Neuronal stem cell (in vitro differentiated cells): Measurements from ENCODE around the gene GYPB.
"Not testable (repeated sequence)": the region's sequence is repeated elsewhere in the genome, so short reads cannot be mapped to it uniquely, and the experiment has no call there.

Source experiments
- DNase-seq: peaks from one replicate; pipeline ENCODE4 v3.0.0-alpha.2; 2013; ENCODE audit warnings: low spot score
- H2AFZ ChIP-seq: one replicate; pipeline ENCODE4 v1.6.1; 2013; ENCODE audit warnings: mild to moderate bottlenecking, low read length, inconsistent platforms
- H2AK5ac ChIP-seq: 2 replicates; pipeline ENCODE4 v1.6.1; 2013; ENCODE audit warnings: low read depth, mild to moderate bottlenecking, inconsistent platforms, low read length, moderate library complexity, mixed read lengths
- H2BK120ac ChIP-seq: 2 replicates; pipeline ENCODE4 v1.6.1; 2013; ENCODE audit warnings: low read depth, mild to moderate bottlenecking, inconsistent platforms, low read length, moderate library complexity, mixed read lengths
- H2BK12ac ChIP-seq: one replicate; pipeline ENCODE4 v1.6.1; 2013; ENCODE audit warnings: low read length, inconsistent platforms
- H2BK15ac ChIP-seq: 2 replicates; pipeline ENCODE4 v1.6.1; 2013; ENCODE audit warnings: mild to moderate bottlenecking, low read length, inconsistent platforms, mixed read lengths
- H2BK5ac ChIP-seq: one replicate; pipeline ENCODE4 v1.6.1; 2013; ENCODE audit warnings: inconsistent platforms, mild to moderate bottlenecking, low read length, moderate library complexity
- H3K14ac ChIP-seq: one replicate; pipeline ENCODE4 v1.6.1; 2013; ENCODE audit warnings: low read length, inconsistent platforms
- H3K18ac ChIP-seq: 2 replicates; pipeline ENCODE4 v1.6.1; 2013; ENCODE audit warnings: low read length, inconsistent platforms
- H3K23ac ChIP-seq: 2 replicates; pipeline ENCODE4 v1.6.1; 2013; ENCODE audit warnings: low read depth, mild to moderate bottlenecking, mixed read lengths, low read length, inconsistent platforms; ENCODE audit not compliant: poor library complexity
- H3K27ac ChIP-seq: replicated peaks from 3 replicates; pipeline ENCODE4 v1.5.1; 2013; ENCODE audit warnings: low read length, inconsistent platforms
- H3K27me3 ChIP-seq, 3 experiments: 2 replicates each; pipeline ENCODE4 v1.6.1; 2013; ENCODE audit warnings: low read length in 3 of 3, mild to moderate bottlenecking in 2 of 3, inconsistent platforms in 1 of 3, low read depth in 1 of 3, mixed read lengths in 1 of 3, moderate library complexity in 1 of 3; ENCODE audit not compliant: control insufficient read depth in 3 of 3, insufficient read depth in 3 of 3
- H3K36me3 ChIP-seq, 2 donors: replicated peaks in 1 of 2; 2 replicates each; pipeline ENCODE4 v1.6.1; 2013; ENCODE audit warnings: low read length in 2 of 2; ENCODE audit not compliant: control insufficient read depth in 2 of 2, insufficient read depth in 2 of 2
- H3K4ac ChIP-seq: 2 replicates; pipeline ENCODE4 v1.6.1; 2013; ENCODE audit warnings: inconsistent platforms, mild to moderate bottlenecking, low read length, moderate library complexity
- H3K4me1 ChIP-seq, 2 donors: 1 replicate in 1 of 2; 2 replicates in 1 of 2; pipeline ENCODE4 v1.6.1; 2013; ENCODE audit warnings: low read length in 2 of 2, low read depth in 1 of 2; ENCODE audit not compliant: control insufficient read depth in 2 of 2, insufficient read depth in 1 of 2
- H3K4me2 ChIP-seq: one replicate; pipeline ENCODE4 v1.6.1; 2013; ENCODE audit warnings: mild to moderate bottlenecking, low read length, inconsistent platforms; ENCODE audit not compliant: insufficient read depth, poor library complexity, severe bottlenecking
- H3K4me3 ChIP-seq, 2 donors: 2 replicates each; pipeline ENCODE4 v1.5.1; 2013; ENCODE audit warnings: low read length in 2 of 2, mild to moderate bottlenecking in 2 of 2, inconsistent platforms in 1 of 2, moderate library complexity in 1 of 2
- H3K79me1 ChIP-seq: one replicate; pipeline ENCODE4 v1.6.1; 2013; ENCODE audit warnings: low read depth, mild to moderate bottlenecking, inconsistent platforms, low read length, moderate library complexity
- H3K9ac ChIP-seq: one replicate; pipeline ENCODE4 v1.6.1; 2013; ENCODE audit warnings: mild to moderate bottlenecking, low read depth, low read length, inconsistent platforms; ENCODE audit not compliant: poor library complexity
- H3K9me3 ChIP-seq, 2 donors: replicated peaks in 1 of 2; 2 replicates each; pipeline versions ENCODE3 to v1.6.1; 2013; ENCODE audit warnings: low read length in 2 of 2, mild to moderate bottlenecking in 2 of 2, inconsistent platforms in 1 of 2, low read depth in 1 of 2, mixed read lengths in 1 of 2, moderate library complexity in 1 of 2; ENCODE audit not compliant: control insufficient read depth in 2 of 2, insufficient read depth in 1 of 2
- H4K8ac ChIP-seq: one replicate; pipeline ENCODE4 v1.6.1; 2013; ENCODE audit warnings: low read depth, mild to moderate bottlenecking, inconsistent platforms, low read length, moderate library complexity
- H4K91ac ChIP-seq: one replicate; pipeline ENCODE4 v1.6.1; 2013; ENCODE audit warnings: low read length, low read depth, mild to moderate bottlenecking, inconsistent platforms; ENCODE audit not compliant: poor library complexity
- WGBS, 2 donors: extraction: QIAGEN DNeasy Blood & Tissue Kit; methylation state at CpG; one replicate each; pipeline ENCODE4 v1.1.7; 2013; ENCODE audit warnings: missing lambda C conversion rate in 2 of 2, mixed read lengths in 1 of 2; ENCODE audit not compliant: insufficient read length in 2 of 2, insufficient replicate concordance in 1 of 2; ENCODE audit errors: extremely low coverage in 2 of 2; 5-methylcytosine and 5-hydroxymethylcytosine counted together

GYPB gene

DNA sequence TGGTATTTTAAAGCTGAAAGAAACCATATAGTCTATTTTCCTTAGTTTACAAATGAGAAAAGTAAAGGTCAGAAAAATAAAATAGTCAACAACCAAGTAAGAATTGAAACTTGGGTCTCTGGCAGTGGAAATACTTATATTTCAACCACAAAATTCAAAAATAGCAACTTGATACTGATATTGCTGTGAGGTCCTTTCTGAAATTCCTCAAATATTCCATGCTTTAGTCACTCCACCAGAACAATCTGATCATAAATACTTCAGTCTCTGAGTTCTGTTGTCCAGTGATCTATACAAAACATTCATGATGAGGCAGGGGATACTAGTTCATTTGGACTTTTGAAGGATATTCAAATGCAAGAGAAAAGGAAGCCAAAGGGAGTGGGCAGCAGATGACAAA lies 25.8 kb upstream of the GYPB start:
- H3K27ac ChIP-seq, H3K14ac ChIP-seq, H2BK120ac ChIP-seq, DNase-seq, H2BK15ac ChIP-seq, H3K4me2 ChIP-seq, H3K27me3 ChIP-seq, H3K4ac ChIP-seq, H3K36me3 ChIP-seq, H3K4me3 ChIP-seq, H2BK5ac ChIP-seq, H3K4me1 ChIP-seq, H3K79me1 ChIP-seq, H3K18ac ChIP-seq, H2AK5ac ChIP-seq, H3K9ac ChIP-seq, H2AFZ ChIP-seq, H4K91ac ChIP-seq, H3K23ac ChIP-seq, H3K9me3 ChIP-seq, H4K8ac ChIP-seq, H2BK12ac ChIP-seq: not testable (repeated sequence)

DNA sequence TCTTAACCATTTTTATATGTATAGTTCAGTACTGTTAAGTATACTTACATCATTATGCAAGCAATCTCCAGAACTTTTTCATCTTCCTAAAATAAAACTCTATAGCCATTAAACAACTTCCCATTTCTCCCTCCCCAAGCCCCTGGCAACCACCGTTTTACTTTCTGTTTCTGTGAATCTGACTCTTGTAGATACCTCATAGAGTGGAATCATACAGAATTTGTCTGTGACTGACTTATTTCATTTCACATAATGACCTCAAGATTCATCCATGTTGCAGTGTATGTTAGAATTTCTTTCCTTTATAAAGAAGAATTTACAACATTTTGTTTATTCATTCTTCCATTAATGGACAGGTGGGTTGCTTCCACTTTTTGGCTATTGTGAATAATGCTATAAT lies 13.4 kb upstream of the GYPB start:
- WGBS, 2 donors: no CpG with 5 or more reads among the region's 1 CpG
- not testable (repeated sequence) for H2BK120ac ChIP-seq, H3K9ac ChIP-seq, H4K91ac ChIP-seq, H3K4me2 ChIP-seq, H4K8ac ChIP-seq, H3K4me3 ChIP-seq, H2BK12ac ChIP-seq, H3K14ac ChIP-seq, H3K23ac ChIP-seq, H3K9me3 ChIP-seq, DNase-seq, H2AK5ac ChIP-seq, H2BK15ac ChIP-seq, H3K79me1 ChIP-seq, H3K27ac ChIP-seq, H3K4ac ChIP-seq, H2BK5ac ChIP-seq, H3K18ac ChIP-seq, H3K36me3 ChIP-seq, H3K27me3 ChIP-seq, H3K4me1 ChIP-seq, H2AFZ ChIP-seq

DNA sequence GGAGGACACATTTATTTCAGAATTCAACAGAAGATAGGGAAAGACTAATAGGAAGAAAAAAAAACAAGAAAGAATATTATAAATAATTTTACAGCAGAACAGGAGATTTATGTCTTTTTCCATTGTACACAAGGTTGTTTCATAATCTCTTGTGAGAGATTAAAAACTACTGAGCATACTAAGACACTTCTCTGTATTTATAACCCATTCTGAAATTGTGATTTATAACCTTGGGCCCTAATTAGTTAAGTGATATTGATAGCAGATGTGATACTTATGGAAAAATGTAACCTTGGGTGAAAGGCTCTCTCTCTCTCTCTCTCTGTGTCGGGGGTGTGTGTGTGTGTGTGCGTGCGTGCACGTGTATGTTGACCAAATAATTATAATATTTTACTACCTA lies 12.7 kb upstream of the GYPB start:
- not testable (repeated sequence) for H3K27me3 ChIP-seq, H2BK15ac ChIP-seq, H3K9me3 ChIP-seq, H3K4me1 ChIP-seq, H3K4me2 ChIP-seq, H3K18ac ChIP-seq, H3K14ac ChIP-seq, H3K4ac ChIP-seq, DNase-seq, H3K23ac ChIP-seq, H3K79me1 ChIP-seq, H2BK120ac ChIP-seq, H3K27ac ChIP-seq, H3K36me3 ChIP-seq, H2AFZ ChIP-seq, H3K4me3 ChIP-seq, H2BK5ac ChIP-seq, H4K91ac ChIP-seq, H2AK5ac ChIP-seq, H2BK12ac ChIP-seq, H3K9ac ChIP-seq, H4K8ac ChIP-seq
- no CpG with 5 or more reads among the region's 4 CpGs for WGBS, 2 donors

- not testable (repeated sequence) for H2BK12ac ChIP-seq, H3K9ac ChIP-seq, H3K4me2 ChIP-seq, H3K27ac ChIP-seq, H3K79me1 ChIP-seq, H4K91ac ChIP-seq, H2BK5ac ChIP-seq, H2BK15ac ChIP-seq, H2AK5ac ChIP-seq, H3K18ac ChIP-seq, DNase-seq, H3K14ac ChIP-seq, H2AFZ ChIP-seq, H3K4me3 ChIP-seq, H3K9me3 ChIP-seq, H3K27me3 ChIP-seq, H4K8ac ChIP-seq, H3K4me1 ChIP-seq, H2BK120ac ChIP-seq, H3K4ac ChIP-seq, H3K36me3 ChIP-seq, H3K23ac ChIP-seq
- WGBS, 2 donors: no CpG with 5 or more reads among the region's 3 CpGs
These were observed 12.2 kb upstream of the GYPB start for GRCh38 chr4:144031369-144031768.
